Stimulated activated CD4-positive, alpha-beta T cell treated with anti-CD3 and anti-CD28 coated beads, TNF-alpha, amount 100 ng/mL, for 4 hours (primary cell): Measurements from ENCODE around the gene GRID1.

Experiments
- DNase-seq, 3 experiments: peaks; one replicate each; pipeline ENCODE4 v3.0.0-alpha.2; 2020; ENCODE audit warnings: low read depth in 3 of 3

GRID1 gene

GRCh38 chr10:86139066-86139657 is 227.4 kb downstream of the GRID1 start:
- DNase-seq: no peak

DNA sequence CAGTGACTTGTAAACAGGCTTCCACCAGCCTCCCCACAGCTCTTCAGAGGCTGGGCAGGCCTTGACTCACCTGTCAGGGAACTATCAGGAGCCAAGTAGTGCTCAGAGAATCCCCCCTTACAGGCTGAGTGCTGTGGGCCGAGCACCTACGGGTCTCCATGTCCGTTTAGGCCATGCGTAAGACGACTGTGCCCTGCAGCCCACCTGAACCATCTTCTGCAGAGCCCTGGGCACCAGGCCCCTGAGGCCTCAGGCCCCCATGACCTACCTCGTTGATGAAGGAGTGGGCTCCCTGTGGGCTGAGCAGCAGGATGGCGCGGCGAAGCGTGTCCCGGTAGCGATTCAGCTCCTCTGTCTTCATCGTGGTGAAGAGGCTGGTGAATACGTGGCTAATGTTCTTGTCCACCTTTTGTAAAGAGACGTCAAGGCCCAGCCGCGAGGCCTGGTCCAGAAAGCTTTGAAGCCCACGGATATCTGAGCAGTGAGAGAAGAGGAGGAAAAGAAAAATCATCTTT is 228.0 kb downstream of the GRID1 start:
- DNase-seq: no peak

DNA sequence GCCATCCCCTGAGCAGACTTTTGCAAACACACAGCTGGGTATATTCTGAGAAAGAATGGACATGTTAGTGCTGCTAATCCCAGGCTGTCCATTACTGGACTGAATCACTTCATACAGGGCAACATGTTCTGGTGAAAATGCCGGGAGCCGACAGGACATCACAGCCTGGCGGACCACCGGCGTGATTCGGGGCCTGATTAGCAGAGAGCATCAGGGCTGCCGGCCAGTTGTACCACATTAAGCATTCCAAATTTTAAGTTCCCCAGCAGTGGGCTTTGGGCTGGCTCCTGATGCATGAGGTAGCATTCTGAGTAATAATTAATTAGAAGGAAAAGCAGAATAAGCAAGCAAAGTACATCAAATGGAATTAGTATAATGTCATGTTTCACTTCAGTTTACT is 229.0 kb downstream of the GRID1 start:
- no peak for DNase-seq

- DNase-seq: no peak
These were observed 229.7 kb downstream of the GRID1 start for GRCh38 chr10:86136934-86137333.

DNA sequence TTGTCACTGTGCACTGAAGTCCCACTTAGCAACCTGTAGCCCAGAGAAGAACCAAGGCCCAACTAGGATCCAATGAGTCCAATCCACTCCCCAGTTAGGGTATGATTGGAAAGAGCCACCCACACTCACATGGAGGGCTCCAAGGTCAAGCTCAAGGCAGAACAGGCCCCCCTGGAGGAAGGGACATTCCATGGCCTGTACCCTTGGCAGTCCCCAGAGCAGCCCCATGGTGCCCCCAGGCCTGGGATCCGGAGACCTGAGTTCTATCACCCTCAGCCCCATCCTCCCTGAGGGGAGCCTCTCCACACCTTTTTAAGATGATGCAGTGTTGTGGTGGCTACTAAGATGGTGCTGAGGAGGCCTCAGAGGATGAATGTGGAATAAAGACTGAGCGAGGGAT is 231.4 kb downstream of the GRID1 start:
- DNase-seq: no peak

DNA sequence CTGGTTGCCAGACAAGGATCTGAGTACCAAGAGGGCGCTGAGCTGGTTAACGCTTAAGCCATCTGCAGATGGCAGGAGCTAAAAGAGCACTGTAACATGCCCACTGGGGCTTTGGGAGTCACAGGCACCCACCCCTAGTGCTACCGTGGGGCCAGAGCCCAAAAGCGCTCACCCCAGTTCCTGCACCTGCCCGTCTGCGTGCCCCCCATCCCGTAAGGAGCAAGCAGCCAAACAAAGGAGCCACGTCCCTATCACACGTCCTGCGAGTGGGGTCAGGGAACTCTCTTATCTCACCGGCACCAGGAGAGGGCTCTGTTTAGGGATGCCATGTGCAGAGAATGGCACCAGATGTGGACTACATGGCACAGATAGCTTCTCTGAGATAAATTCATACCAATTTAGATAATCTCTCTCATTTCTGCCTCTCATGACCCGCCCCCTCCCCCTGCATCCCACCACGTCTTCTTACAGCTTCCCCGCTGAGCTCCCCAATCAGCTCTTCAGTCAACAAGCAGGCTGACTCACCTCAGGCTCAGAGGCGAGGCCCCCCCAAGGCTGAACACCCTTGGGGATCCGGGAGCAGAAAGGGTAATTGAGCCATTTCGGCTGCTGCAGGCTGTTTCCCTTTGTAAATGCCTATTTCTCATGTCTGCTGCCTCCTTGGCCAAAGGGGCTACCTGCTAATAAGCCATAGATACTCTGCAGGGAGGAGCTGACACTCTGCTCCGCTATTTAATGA is 235.7 kb downstream of the GRID1 start:
- no peak for DNase-seq

DNA sequence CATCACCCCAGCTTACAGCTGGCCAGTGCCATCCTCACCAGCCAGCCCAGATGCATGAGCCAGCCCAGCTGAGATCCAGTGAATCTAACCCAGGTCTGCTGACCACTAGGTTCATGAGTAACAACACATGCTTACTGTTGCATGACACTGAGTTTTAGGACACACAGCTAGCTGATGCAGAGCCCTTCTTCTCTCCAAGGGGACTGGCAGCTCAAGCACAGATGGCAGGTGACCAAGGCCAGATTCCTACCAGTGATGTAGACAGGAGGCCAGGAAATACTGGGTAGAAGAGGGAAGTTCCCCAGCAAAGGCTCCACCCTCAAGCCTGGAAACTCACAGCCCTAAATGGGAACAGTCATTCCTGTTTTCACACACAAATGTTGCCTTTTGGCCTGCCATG is 236.6 kb downstream of the GRID1 start:
- no peak for DNase-seq

DNA sequence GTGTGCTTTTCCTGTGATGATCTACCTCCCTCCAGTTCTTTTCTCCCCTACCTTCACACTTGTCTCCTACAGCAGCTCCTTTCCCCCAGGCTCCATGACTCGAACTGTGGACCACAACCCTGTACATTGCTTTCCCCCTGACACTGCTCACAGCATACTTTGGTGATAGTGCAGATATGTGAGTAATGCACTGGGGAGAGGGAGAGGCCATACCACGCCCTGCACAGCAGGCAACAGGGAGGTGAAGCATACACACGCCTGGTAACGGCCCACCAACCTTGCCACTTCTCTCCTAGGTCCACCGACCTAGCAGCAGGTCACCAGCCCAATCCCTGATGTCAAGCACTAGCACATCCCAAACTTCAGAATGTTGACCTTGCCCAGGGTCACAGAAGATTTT is 238.2 kb downstream of the GRID1 start:
- DNase-seq: no peak

GRCh38 chr10:86127274-86127819 is 239.2 kb downstream of the GRID1 start:
- DNase-seq: no peak

DNA sequence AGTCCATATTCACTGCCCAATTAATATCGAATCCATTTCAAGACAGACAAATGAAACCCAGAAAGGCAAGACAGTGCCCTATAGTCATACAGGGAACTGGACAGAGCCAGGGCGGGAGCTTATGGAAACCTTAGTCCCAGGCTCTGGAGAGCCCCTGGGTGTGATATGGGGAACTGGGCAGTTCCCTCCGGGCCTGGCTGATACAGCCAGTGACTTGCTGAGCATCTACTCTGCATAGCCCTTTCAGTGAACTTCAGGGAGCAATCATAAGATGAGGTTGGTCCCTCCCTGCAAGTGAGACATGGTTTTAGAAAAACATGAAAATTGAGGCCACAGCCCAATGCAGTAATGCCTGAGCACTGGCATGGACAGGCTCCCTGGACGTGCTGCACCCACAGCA is 241.9 kb downstream of the GRID1 start:
- no peak for DNase-seq

GRCh38 chr10:86123715-86124114 is 242.9 kb downstream of the GRID1 start:
- no peak for DNase-seq

DNA sequence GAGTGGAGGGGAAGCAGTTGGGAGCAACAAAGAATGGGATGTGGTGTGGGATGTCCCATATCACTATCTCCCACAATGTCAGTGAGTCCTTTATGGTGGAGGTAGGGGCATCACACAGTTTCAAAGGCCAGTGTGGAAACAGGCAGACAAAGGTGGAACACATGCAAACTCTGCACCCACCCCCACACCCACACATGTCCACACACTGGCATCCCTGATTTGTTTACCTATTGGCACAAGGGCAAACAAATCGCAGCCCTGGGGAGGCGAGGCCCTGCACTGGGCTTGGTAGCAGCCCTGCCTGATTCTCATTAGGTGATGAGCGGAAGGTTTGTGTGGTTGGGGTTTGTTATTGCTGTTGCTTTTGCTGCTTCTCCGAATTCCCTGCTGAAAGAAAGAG is 243.3 kb downstream of the GRID1 start:
- no peak for DNase-seq

- DNase-seq: no peak
These were observed 243.9 kb downstream of the GRID1 start for GRCh38 chr10:86122646-86123045.

DNA sequence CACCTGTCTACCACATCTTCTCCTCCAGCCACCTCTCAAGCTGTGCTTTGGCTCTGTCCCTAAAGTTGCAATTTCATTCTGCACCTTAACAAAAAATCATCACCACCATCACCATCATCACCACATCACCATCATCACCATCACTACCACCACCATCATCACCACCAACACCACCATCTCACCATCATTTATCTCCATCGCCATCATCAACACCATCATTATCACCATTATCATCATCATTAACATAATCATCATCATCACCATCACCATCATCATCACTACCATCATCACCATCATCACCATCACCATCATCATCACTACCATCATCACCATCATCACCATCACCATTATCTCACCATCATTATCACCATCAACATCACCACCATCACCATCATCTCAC is 245.4 kb downstream of the GRID1 start:
- DNase-seq: no peak

- no peak for DNase-seq
These were observed 249.5 kb downstream of the GRID1 start for GRCh38 chr10:86117051-86117450.

DNA sequence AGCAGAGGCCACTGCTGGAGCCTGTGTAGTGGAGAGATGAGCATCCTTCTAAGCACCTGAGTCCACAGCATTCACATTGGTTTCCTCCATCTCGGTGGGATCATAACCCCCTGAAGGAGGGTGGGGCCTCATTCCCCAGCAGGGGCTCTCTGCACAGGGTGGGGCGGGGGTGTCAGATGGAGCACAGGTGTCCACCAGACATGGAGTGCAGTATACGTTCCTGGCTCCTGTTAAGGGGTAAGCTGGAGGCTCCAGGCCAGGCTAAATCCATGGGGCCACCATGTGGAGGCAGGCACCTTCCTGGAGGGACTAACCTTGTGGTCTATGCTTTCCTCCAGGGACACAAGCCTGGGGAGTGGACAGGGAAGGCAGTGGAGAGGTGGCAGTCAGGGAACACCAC is 252.6 kb downstream of the GRID1 start:
- no peak for DNase-seq

- no peak for DNase-seq
These were observed 253.1 kb downstream of the GRID1 start for GRCh38 chr10:86113501-86113900.

- DNase-seq: no peak
These were observed 253.6 kb downstream of the GRID1 start for GRCh38 chr10:86113044-86113443.

DNA sequence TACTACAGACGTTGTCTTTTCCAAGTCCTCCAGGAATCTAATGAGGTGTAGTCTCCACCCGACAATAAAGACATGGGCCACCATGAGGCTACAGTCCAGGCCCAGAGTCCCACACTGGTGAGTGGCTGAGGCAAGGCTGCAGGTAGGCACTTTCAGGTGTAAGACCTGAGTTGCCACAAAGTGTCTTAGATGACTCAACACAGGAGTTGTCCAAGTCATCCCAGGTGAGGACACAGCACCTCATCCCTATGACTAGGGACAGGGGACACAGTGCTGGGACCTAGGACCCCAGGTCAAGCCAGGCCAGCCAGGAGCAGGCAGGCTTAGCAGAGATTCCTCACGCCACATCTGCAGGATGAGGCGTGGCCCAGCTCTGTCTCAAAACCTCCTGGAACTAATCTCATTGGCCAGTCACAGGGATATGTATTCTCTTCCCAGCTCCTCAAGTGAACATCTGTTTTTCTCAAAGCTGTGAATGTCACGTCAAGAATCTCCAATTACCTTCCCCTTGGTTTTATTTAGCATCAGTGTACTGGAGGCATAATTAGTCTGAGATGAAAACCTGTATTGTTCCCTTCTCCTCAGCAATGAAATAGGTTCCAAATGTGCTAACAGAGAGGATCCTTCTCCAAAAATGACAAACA is 254.6 kb downstream of the GRID1 start:
- DNase-seq: no peak

GRCh38 chr10:86110156-86110786 is 256.3 kb downstream of the GRID1 start:
- no peak for DNase-seq

DNA sequence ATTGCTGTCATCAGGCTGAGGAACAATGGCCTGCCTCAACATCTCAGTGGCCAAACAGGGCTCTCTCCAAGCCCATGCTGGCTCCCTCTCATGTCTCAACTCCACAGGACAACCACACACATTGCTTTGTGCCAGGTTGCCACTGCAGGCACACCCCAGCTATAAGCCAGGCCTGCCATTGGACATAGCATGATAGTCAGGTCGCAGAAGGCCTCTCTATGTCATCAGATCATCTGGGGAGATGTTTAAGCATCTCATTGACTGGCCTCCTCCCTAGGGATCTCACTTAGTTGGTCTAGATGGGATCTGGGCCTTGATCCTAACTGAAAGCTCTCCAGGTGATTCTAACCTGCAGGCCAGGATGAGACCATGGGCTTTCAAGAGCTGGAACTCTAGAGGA is 257.2 kb downstream of the GRID1 start:
- no peak for DNase-seq

- DNase-seq: no peak
These were observed 257.9 kb downstream of the GRID1 start for GRCh38 chr10:86108696-86109095.
